Muscle of leg (tissue), 11 donors: ENCODE measurements around the gene MB. TPM values are rescaled to one million over a fixed set of nuclear protein-coding genes. Genes with fewer than 3 reads are reported as not detected.

Experiments used
- DNase-seq: peaks from one replicate; pipeline ENCODE4 v3.0.0; 2013
- H3K27ac ChIP-seq: one replicate; pipeline ENCODE4 v1.5.1; 2013; ENCODE audit warnings: mild to moderate bottlenecking, low read length, control low read depth
- H3K27me3 ChIP-seq: one replicate; pipeline ENCODE4 v1.6.1; 2013; ENCODE audit warnings: low read length; ENCODE audit not compliant: control insufficient read depth, insufficient read depth
- H3K36me3 ChIP-seq: one replicate; pipeline ENCODE4 v1.6.1; 2013; ENCODE audit warnings: low read length; ENCODE audit not compliant: control insufficient read depth, insufficient read depth
- H3K4me1 ChIP-seq: one replicate; pipeline ENCODE4 v1.6.1; 2013; ENCODE audit warnings: low read length; ENCODE audit not compliant: control insufficient read depth, insufficient read depth
- H3K4me3 ChIP-seq: one replicate; pipeline ENCODE4 v1.5.1; 2013; ENCODE audit warnings: low read length, control low read depth
- H3K9me3 ChIP-seq: replicated peaks from 2 replicates; pipeline ENCODE4 v1.6.1; 2013; ENCODE audit warnings: low read depth, low read length; ENCODE audit not compliant: control insufficient read depth
- WGBS: methylation state at CpG from one replicate; pipeline ENCODE4 v1.1.5; 2013; ENCODE audit warnings: missing lambda C conversion rate; ENCODE audit not compliant: insufficient coverage; 5-methylcytosine and 5-hydroxymethylcytosine counted together
- polyA plus RNA-seq, 8 donors: library from polyadenylated mRNA; unstranded; fragments of 120-200 nt; gene quantifications; one replicate each; pipeline versions ENCODE4 v1.2.1 to v1.2.3, GENCODE V29; 2013; ENCODE audit warnings: inconsistent platforms in 1 of 8, low replicate concordance in 1 of 8; ENCODE audit not compliant: insufficient read length in 8 of 8, insufficient read depth in 1 of 8
- total RNA-seq: library from RNA; stranded (reverse); fragments of 120-200 nt; gene quantifications from one replicate; pipeline ENCODE4 v1.2.4, GENCODE V29; 2013

MB gene
- total and polyA plus RNA-seq, 9 donors = 236 to 415 (median 318) TPM

DNA sequence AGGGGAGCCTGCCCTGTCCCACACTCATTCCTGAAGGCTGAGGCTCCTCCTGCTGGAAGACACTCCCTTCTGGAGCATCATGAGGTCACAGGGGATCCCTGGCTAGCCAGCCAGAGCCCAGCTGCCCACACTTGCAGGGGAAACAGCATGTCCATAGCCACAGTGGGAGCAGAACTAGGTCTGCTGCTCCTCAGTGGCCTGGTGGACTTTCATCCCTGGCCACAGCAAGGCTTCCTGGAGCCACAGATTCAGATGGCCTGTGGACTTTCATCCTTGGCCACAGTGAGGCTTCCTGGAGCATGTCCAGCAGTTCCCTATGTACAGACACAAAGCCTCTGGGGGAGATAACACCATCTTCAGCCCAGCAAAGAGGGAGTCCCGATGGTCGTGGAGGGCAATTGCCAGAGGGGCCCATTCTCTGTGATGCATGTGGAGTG, 25.2 kb upstream of the MB start:
- no peak overlapping the region for H3K27ac ChIP-seq
- no peak for DNase-seq
- no peak overlapping the region for H3K4me3 ChIP-seq
- H3K4me1 ChIP-seq = peaks cover 31% of the 10 kb centered on the region
- H3K9me3 ChIP-seq = no peaks in the 10 kb centered on the region
- no peaks in the 10 kb centered on the region for H3K36me3 ChIP-seq
- no peaks in the 10 kb centered on the region for H3K27me3 ChIP-seq
- WGBS = no CpG with 5 or more reads among the region's 2 CpGs

- no peaks in the 10 kb centered on the region for H3K9me3 ChIP-seq
- H3K27me3 ChIP-seq = no peaks in the 10 kb centered on the region
- WGBS = 85% methylated on average over 5 of the region's 7 CpGs
- no peak overlapping the region for H3K27ac ChIP-seq
- H3K4me3 ChIP-seq = no peak overlapping the region
- H3K36me3 ChIP-seq = no peaks in the 10 kb centered on the region
- peaks cover 29% of the 10 kb centered on the region for H3K4me1 ChIP-seq
- DNase-seq = no peak
Measured at GRCh38 chr22:35641494-35642120, 24.5 kb upstream of the MB start.

GRCh38 chr22:35638410-35638809, 21.3 kb upstream of the MB start:
- H3K4me3 ChIP-seq = no peak overlapping the region
- H3K36me3 ChIP-seq = no peaks in the 10 kb centered on the region
- DNase-seq = peak; percentile 95
- H3K9me3 ChIP-seq = peaks cover 3% of the 10 kb centered on the region
- WGBS = 13% methylated on average over 10 of the region's 13 CpGs
- peak overlapping the region; percentile 92 for H3K27ac ChIP-seq
- H3K27me3 ChIP-seq = no peaks in the 10 kb centered on the region
- peaks cover 26% of the 10 kb centered on the region for H3K4me1 ChIP-seq

DNA sequence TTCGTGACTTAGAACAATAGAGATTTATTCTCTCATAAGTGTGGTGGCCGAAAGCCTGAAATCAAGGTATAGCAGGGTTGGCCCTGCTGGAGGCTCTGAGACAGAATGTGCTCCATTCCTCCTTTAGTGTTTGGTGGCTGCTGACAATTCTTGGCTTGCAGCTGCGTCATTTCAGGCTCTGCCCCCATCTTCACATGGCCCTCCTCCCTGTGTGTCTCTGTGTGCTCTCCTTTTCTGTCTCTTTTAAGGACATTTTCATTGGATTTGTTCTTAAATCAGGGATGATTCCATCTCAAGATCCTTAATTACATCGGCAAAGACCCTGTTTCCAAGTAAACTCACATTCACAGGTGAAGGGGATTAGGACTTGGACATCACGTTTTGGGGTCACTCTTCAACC, 20.9 kb upstream of the MB start:
- peak; percentile 66 for DNase-seq
- peak overlapping the region; percentile 92 for H3K27ac ChIP-seq
- no peaks in the 10 kb centered on the region for H3K27me3 ChIP-seq
- WGBS = no CpG with 5 or more reads among the region's 5 CpGs
- peaks cover 26% of the 10 kb centered on the region for H3K4me1 ChIP-seq
- H3K9me3 ChIP-seq = peaks cover 3% of the 10 kb centered on the region
- H3K36me3 ChIP-seq = no peaks in the 10 kb centered on the region
- no peak overlapping the region for H3K4me3 ChIP-seq

DNA sequence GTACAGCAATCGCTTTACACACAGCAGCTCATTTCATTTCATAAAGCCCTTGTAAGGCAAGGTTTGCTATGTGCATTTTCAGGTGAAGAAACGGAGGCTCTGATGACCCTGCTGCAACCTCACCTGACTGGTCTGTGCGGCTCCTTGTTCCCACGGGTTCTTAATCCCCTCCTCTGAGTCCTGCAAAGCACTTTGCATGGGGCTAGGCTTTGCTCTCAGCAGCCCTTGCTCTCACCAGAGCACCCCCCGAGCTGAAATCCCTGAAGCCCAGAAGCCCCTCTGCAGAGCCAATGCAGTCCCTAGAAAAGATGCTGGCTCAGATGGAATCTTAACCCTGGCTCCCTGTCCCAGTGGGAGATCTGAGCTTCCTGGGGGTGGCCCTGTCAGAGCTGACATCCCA, 20.1 kb upstream of the MB start:
- H3K27ac ChIP-seq = peak overlapping the region; percentile 92
- H3K9me3 ChIP-seq = peaks cover 3% of the 10 kb centered on the region
- peaks cover 22% of the 10 kb centered on the region for H3K4me1 ChIP-seq
- H3K4me3 ChIP-seq = no peak overlapping the region
- H3K27me3 ChIP-seq = no peaks in the 10 kb centered on the region
- no CpG with 5 or more reads among the region's 5 CpGs for WGBS
- no peaks in the 10 kb centered on the region for H3K36me3 ChIP-seq
- DNase-seq = no peak

GRCh38 chr22:35634943-35635540, 17.9 kb upstream of the MB start:
- Histone ChIP-seq H3K4me1 (peaks cover 21% of the 10 kb centered on the region), H3K27me3 (no peaks in the 10 kb centered on the region), H3K9me3 (peaks cover 3% of the 10 kb centered on the region), H3K36me3 (no peaks in the 10 kb centered on the region), H3K4me3 (no peak overlapping the region), H3K27ac (no peak overlapping the region)
- WGBS = 85% methylated on average over 1 of the region's 3 CpGs
- no peak for DNase-seq

- H3K27me3 ChIP-seq = no peaks in the 10 kb centered on the region
- H3K27ac ChIP-seq = no peak overlapping the region
- H3K4me3 ChIP-seq = no peak overlapping the region
- 79% methylated on average over 4 of the region's 5 CpGs for WGBS
- H3K36me3 ChIP-seq = no peaks in the 10 kb centered on the region
- H3K9me3 ChIP-seq = peaks cover 3% of the 10 kb centered on the region
- no peak for DNase-seq
- peaks cover 26% of the 10 kb centered on the region for H3K4me1 ChIP-seq
Measured at GRCh38 chr22:35634015-35634414, 16.9 kb upstream of the MB start.

GRCh38 chr22:35633520-35633919, 16.4 kb upstream of the MB start:
- Histone ChIP-seq H3K4me3 (no peak overlapping the region), H3K9me3 (peaks cover 3% of the 10 kb centered on the region), H3K36me3 (no peaks in the 10 kb centered on the region), H3K4me1 (peaks cover 21% of the 10 kb centered on the region), H3K27me3 (no peaks in the 10 kb centered on the region), H3K27ac (no peak overlapping the region)
- 85% methylated on average over 18 of the region's 18 CpGs for WGBS
- DNase-seq = no peak

- H3K9me3 ChIP-seq = peaks cover 3% of the 10 kb centered on the region
- no peak overlapping the region for H3K27ac ChIP-seq
- peaks cover 15% of the 10 kb centered on the region for H3K4me1 ChIP-seq
- no peak for DNase-seq
- no peaks in the 10 kb centered on the region for H3K27me3 ChIP-seq
- no peak overlapping the region for H3K4me3 ChIP-seq
- H3K36me3 ChIP-seq = no peaks in the 10 kb centered on the region
- WGBS = no CpG with 5 or more reads among the region's 3 CpGs
Measured at GRCh38 chr22:35632935-35633334, 15.8 kb upstream of the MB start.

DNA sequence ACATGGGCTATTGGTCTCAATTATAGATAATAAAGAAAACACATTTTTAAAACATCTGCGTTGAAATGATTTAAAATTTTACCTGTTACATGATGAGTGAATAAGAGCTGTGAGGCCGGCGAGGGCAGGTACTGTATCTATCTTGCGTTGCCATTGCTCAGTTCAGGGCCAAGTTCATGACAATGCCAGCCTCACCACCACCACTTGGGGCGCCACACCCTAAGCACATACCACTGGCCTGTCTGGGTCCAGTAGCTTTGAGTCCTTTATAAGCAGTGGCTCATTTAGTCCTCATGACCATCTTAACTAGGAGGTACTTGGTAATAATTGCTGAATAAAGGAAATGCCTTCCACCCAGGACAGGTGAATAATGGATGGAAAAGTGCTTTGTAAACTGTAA, 14.5 kb upstream of the MB start:
- H3K27ac ChIP-seq = no peak overlapping the region
- H3K36me3 ChIP-seq = no peaks in the 10 kb centered on the region
- peaks cover 15% of the 10 kb centered on the region for H3K4me1 ChIP-seq
- H3K9me3 ChIP-seq = peaks cover 3% of the 10 kb centered on the region
- H3K27me3 ChIP-seq = no peaks in the 10 kb centered on the region
- 78% methylated on average over 3 of the region's 5 CpGs for WGBS
- no peak for DNase-seq
- H3K4me3 ChIP-seq = no peak overlapping the region
